Hematopoietic multipotent progenitor cell (in vitro differentiated cells): ENCODE results near the gene PUM1. TPM values are rescaled to one million over a fixed set of nuclear protein-coding genes. Genes with fewer than 3 reads are reported as not detected.
"Not testable (repeated sequence)": the region's sequence is repeated elsewhere in the genome, so short reads cannot be mapped to it uniquely, and the experiment has no call there.

Source experiments
- DNase-seq, 3 donors: peaks; one replicate each; pipeline ENCODE4 v3.0.0-alpha.2; 2011 to 2015; ENCODE audit warnings: low read depth in 2 of 3, low spot score in 2 of 3
- total RNA-seq: library from RNA; depleted of rRNA; stranded (reverse); fragments of >200 nt; gene quantifications from one replicate; pipeline ENCODE4 v1.2.3, GENCODE V29; 2012

PUM1 gene
- 147 TPM for total RNA-seq

- peak; percentile 94 to 99 (median 99) for DNase-seq
Observed at GRCh38 chr1:31065310-31066217, at the start of gene PUM1. Gene PUM1 (minus strand): TSS chr1:31065717. CDS start chr1:31059566, 6,151 bp downstream.

GRCh38 chr1:31112266-31112935 lies 46.9 kb upstream of the PUM1 start:
- no peak for DNase-seq

DNA sequence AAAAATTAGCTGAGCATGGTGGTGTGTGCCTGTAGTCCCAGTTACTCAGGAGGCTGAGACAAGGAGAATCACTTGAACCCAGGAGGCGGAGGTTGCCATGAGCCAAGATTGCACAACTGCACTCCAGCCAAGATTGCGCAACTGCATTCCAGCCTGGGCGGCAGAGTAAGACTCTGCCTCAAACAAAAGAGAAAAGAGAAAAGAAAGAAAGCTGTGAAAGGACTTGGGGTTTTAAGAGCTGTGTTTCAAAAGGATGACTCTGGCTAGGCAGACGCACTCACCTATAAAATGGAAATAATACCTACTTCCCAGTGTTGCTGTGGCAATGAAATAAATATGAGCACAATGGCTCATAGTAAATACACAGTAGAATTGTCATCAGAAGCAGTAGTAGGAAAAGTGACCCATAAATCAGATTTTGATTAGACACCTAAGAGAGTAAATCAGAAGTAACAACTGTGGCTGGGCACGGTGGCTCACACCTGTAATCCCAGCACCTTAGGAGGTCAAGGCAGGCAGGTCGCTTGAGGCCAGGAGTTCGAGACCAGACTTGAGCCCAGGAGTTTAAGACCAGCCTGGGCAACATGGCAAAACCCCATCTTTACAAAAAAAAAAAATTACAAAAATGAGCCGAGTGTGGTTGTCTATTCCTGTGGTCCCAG lies 45.9 kb upstream of the PUM1 start:
- DNase-seq: no peak

GRCh38 chr1:31110846-31111245 lies 45.3 kb upstream of the PUM1 start:
- no peak for DNase-seq

- DNase-seq: no peak
Observed at GRCh38 chr1:31108861-31109260, 43.3 kb upstream of the PUM1 start.

DNA sequence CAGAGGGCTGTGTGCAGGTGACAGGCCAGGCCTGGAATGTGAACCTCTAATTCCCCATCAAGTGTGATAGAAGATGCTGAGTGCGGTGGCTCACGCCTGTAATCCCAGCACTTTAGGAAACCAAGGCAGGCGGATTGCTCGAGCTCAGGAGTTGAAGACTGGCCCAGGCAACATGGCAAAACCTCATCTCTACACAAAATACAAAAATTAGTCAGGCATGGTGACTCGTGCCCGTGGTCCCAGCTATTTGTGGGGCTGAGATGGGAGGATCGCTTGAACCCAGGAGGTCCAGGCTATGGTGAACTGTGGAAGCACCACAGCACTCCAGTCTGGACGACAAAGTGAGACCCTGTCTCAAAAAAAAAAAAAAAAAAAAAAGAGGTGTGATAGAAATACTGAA lies 40.1 kb upstream of the PUM1 start:
- no peak for DNase-seq

- DNase-seq: no peak
Observed at GRCh38 chr1:31102501-31102950, 37.0 kb upstream of the PUM1 start.

DNA sequence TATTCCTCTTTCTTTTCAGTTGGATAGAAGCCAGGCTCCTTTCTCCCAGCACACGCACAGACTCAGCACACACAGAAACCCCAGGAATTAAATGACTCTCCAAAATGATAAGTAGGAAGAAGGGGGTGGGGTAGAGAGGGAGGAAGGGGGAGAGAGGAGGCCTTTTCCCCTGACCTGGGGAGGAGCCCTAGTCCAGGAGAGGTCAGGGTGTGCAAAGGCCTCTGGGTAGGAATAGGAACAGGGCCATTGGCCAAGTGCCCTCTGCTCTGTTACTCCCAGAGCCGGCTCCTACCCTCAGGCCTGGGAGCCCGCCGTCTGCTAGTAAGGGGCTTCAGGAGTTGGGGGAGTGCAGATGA lies 35.6 kb upstream of the PUM1 start:
- no peak for DNase-seq

GRCh38 chr1:31099293-31100032 lies 33.9 kb upstream of the PUM1 start:
- no peak for DNase-seq

DNA sequence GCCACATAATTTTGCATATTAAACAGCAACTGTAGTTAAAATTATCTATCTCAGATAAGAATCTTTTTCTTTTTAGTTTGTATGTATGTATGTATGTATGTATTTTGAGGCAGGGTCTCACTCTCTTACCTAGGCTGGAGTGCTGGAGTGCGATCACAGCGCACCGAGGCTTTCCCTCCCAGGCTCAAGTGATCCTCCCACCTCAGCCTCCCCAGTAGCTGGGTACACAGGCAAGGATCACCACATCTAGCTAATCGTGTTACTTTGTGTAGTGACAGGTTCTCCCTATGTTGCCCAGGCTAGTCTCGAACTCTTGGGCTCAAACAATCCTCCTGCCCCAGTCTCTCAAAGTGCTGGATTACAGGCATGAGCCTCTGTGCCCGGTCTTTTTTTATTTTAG lies 30.5 kb upstream of the PUM1 start:
- no peak for DNase-seq

GRCh38 chr1:31095298-31095981 lies 29.9 kb upstream of the PUM1 start:
- no peak for DNase-seq

DNA sequence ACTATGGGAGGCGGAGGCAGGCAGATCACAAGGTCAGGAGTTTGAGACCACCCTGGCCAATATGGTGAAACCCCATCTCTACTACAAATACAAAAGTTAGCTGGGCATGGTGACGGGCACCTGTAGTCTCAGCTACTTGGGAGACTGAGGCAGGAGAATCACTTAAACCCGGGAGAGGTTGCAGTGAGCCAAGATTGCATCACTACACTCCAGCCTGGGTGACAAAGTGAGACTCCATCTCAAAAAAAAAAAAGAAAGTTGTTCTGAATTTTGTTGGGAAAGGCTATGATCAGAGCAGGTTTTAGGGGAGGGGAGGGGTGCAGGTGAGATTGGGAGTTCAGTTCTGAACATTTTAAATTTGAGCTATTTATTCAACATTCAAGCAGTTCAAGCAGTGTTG lies 22.6 kb upstream of the PUM1 start:
- not testable (repeated sequence) for DNase-seq

GRCh38 chr1:31084782-31085569 lies 19.5 kb upstream of the PUM1 start:
- DNase-seq: peak in 2 of 3 donors; percentile 50 to 56

- DNase-seq: no peak
Observed at GRCh38 chr1:31082385-31082784, 16.9 kb upstream of the PUM1 start.

GRCh38 chr1:31073044-31073443 lies 7.5 kb upstream of the PUM1 start:
- DNase-seq: no peak

DNA sequence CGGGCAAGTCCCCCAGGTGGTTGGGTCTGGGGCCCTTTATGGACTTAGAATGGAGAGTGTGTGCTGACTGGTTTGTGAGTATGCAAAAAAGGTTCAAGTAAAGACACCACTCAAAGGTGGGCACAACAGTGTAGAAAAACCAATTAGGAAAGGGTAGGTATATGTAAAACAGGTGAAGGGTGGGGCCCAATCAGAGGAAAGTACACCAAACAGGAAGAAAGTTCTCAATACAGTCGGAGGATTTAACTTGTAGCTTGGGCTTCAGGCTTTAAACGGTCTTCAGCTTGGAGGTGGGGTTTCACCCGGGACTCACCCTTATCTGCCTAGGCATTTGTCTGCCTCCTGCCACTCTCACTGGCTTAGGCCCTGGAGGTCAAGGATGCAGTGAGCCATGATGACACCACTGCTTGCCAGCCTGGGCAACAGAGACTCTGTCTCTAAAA lies 6.8 kb upstream of the PUM1 start:
- no peak for DNase-seq

DNA sequence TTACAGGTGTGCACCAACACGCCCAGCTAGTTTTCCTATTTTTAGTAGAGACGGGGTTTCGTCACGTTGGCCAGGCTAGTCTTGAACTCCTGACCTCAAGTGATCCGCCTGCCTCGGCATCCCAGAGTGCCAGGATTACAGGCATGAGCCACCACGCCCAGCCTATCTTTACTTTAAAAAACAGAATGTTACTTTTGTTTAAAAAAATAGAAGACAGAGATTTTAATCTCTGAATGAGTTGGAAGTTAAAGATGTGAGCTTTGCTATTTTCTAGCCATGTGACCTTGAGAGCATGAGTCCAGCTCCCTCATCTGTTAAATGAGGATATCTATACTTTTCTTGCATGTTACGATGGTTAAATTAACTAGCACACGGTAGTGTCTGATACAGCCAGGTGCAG lies 3.9 kb upstream of the PUM1 start:
- DNase-seq: no peak

DNA sequence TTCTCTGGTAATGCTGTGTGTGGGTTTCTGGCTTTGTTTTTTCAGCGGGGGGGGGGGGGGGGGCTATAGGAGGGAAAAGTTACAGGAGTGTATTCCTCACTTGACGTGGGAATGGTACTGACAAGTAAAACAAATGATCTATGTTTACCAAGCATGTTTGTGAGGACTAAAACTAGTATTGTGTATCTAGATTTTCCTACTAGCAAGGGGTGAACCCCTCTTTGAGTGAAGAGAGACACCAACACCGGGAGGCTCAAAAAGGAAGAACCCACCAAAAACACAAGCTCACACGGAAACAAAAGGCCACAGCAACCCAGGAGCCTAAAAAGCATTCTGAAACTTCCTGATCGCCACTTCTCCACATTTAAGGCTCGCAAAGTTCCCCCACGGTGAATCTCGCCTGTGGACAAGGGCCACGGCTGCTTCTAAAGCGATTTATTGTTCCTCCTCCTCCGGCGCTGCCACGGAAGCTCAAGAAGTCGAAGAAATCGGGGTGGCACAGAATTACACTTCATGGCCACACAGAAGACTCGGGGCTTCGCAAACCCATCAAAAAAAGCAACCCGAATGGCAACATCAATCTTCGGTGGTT lies 703 bp downstream of the PUM1 start:
- DNase-seq: peak in 1 of 3 donors; percentile 45
